Kidney epithelial cell (primary cell): ENCODE results near the gene ITFG2. TPM values are rescaled to one million over a fixed set of nuclear protein-coding genes. Genes with fewer than 3 reads are reported as not detected.
"Not testable (repeated sequence)": the region's sequence is repeated elsewhere in the genome, so short reads cannot be mapped to it uniquely, and the experiment has no call there.

Experiments used
- DNase-seq: peaks from one replicate; pipeline ENCODE4 v3.0.0-alpha.2; 2010; ENCODE audit warnings: low read depth
- H3K27me3 ChIP-seq: 2 replicates; pipeline ENCODE4 v1.6.0; 2011; ENCODE audit warnings: low read length; ENCODE audit not compliant: control insufficient read depth, insufficient read depth
- H3K36me3 ChIP-seq: 2 replicates; pipeline ENCODE4 v1.5.1; 2011; ENCODE audit warnings: low read length; ENCODE audit not compliant: control insufficient read depth, insufficient read depth
- H3K4me3 ChIP-seq: 2 replicates; pipeline ENCODE4 v1.5.1; 2011; ENCODE audit warnings: low read depth, mild to moderate bottlenecking, control low read depth, low read length
- CTCF ChIP-seq: IDR thresholded peaks from 2 replicates; pipeline ENCODE4 v1.5.1; 2011; ENCODE audit warnings: mild to moderate bottlenecking, moderate library complexity, low read length, control low read depth, inconsistent platforms; ENCODE audit not compliant: insufficient read depth, poor library complexity, severe bottlenecking
- total RNA-seq: library from RNA; depleted of rRNA; stranded (reverse); fragments of >200 nt; gene quantifications from 2 replicates; pipeline ENCODE4 v1.2.3, GENCODE V29; 2015

The ITFG2 gene
- total RNA-seq, 1 donor from 2014 or later, result 26.1 TPM

DNA sequence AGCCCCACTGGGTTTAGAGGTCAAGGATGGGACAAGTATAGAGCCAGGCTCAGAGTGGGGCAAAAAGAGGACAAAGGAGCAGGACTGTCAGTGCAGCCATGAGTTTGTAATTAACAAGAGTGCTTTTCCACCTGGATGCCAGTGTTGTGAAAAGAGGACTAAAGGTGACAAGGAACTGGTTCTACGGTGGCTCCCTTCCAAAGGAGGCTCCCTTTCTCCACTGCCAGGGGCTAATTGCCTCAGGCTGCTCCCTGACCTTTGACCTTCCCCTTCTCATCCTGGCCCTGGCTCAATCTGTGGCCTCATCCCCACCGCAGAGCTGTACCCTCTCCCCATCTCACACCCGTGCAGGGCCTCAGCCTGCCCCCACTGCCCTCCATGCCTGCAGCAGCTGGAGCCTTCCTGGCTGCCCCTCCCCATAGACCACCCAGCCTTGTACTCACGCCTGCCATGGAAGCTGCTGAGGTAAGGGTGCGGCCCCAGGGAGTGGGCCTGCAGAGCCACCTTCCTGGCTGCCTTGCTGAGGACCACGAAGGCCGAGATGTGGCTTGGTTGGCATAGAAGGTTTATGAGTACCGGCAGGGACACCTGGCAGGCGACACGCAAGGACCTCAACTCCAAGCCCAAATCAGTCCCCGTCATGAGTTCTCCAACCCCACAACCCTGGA is 42.5 kb upstream of the ITFG2 start:
- TF ChIP-seq CTCF, result no peak
- Histone ChIP-seq H3K36me3 (no peaks in the 10 kb centered on the region), H3K4me3 (no peak overlapping the region), H3K27me3 (peaks cover 4% of the 10 kb centered on the region)
- DNase-seq, result no peak

DNA sequence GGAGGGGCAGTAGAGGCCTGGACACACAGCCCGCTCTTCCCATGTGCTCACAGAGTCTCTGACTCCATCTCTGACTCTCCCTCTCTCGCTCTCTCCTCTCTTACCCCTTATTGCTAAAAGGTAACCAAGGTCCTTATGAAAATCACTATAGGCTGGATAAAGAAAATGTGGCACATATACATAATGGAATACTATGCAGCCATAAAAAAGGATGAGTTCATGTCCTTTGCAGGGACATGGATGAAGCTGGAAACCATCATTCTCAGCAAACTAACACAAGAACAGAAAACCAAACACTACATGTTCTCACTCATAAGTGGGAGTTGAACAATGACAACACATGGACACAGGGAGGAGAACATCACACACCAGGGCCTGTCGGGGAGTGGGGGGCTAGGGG is 41.9 kb upstream of the ITFG2 start:
- not testable (repeated sequence) for H3K4me3 ChIP-seq, DNase-seq, H3K27me3 ChIP-seq, H3K36me3 ChIP-seq

- H3K4me3 ChIP-seq, result no peak overlapping the region
- no peak for TF ChIP-seq CTCF
- no peak for DNase-seq
- peaks cover 4% of the 10 kb centered on the region for H3K27me3 ChIP-seq
- H3K36me3 ChIP-seq, result no peaks in the 10 kb centered on the region
These were observed 40.1 kb upstream of the ITFG2 start for GRCh38 chr12:2772370-2772769.

- no peak for DNase-seq
- TF ChIP-seq CTCF, result no peak
- no peak overlapping the region for H3K4me3 ChIP-seq
- peaks cover 4% of the 10 kb centered on the region for H3K27me3 ChIP-seq
- no peaks in the 10 kb centered on the region for H3K36me3 ChIP-seq
These were observed 39.1 kb upstream of the ITFG2 start for GRCh38 chr12:2773199-2773875.

DNA sequence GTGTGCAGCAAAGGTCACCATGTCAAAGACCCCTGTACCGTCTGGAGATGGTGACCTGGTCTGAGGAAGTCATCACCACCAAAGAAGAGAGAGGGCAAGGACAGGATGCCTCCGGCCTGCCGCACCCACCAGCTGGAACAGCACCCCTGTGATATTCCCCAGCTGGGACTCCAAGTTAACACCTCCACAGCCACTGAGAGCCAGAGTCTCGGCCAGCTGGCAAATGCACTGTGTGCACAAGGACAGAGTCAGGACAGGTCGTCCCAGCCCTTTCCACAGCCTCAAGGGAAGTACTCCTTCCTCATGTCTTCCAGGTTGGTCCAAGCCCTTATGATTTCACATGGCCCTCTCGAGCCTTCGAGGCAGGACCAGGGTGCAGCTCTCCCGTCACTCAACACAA is 37.0 kb upstream of the ITFG2 start:
- H3K36me3 ChIP-seq, result no peaks in the 10 kb centered on the region
- peaks cover 4% of the 10 kb centered on the region for H3K27me3 ChIP-seq
- TF ChIP-seq CTCF, result no peak
- no peak overlapping the region for H3K4me3 ChIP-seq
- DNase-seq, result no peak

DNA sequence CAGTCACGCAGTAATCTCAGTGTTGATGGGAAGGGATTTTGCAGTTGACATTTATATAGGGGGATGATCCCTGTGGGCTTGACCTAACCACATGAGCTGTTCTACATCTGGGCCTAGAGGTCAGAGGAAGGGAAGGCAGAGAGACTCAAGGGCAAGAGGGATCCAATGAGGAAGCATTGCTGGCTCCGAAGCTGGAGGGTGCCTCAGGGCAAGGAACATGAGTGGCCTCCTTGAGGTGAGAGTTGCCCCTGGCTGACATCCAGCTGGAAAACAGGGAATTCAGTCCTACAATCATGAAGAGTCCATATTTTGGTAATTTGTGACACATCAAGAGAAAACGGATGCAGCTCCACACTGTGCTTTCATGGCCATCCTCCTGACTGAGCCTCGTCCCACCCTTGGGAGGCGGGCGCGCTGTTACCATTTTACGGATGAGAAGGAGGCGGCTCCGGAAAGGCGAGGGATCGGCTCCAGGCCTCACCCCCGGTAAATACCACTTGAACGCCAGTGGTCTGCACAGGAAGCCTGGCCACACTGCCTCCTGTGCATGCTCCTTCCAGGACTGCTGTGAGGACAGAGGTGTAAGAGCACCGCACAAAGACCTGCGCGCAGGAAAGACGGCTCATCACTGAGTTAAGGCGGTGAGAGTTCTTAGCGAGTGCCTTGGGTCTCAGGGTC is 36.2 kb upstream of the ITFG2 start:
- no peak overlapping the region for H3K4me3 ChIP-seq
- TF ChIP-seq CTCF, result no peak
- H3K36me3 ChIP-seq, result no peaks in the 10 kb centered on the region
- peaks cover 4% of the 10 kb centered on the region for H3K27me3 ChIP-seq
- DNase-seq, result no peak
